Ascending aorta (tissue), 2 donors: ENCODE measurements around the gene C4orf50. TPM values are rescaled to one million over a fixed set of nuclear protein-coding genes. Genes with fewer than 3 reads are reported as not detected.
A peak's percentile ranks its signal among the peaks of the same experiment; 100 is the strongest.

Source experiments
- DNase-seq, 2 donors: peaks; one replicate each; pipeline ENCODE4 v3.0.0-alpha.2; 2019; ENCODE audit warnings: low spot score in 2 of 2
- H3K27ac ChIP-seq, 2 donors: fragments of 200-600 bp; sonication (generic); one replicate each; pipeline ENCODE4 v1.5.1; 2016 to 2017; ENCODE audit warnings: mild to moderate bottlenecking in 1 of 2
- H3K27me3 ChIP-seq: fragments of 200-600 bp; sonication (generic); one replicate; pipeline ENCODE4 v1.5.1; 2017
- H3K36me3 ChIP-seq, 2 donors: fragments of 200-600 bp; sonication (generic); one replicate each; pipeline ENCODE4 v1.5.1; 2016
- H3K4me1 ChIP-seq, 2 donors: fragments of 200-600 bp; sonication (generic); one replicate each; pipeline ENCODE4 v1.5.1; 2016 to 2017; ENCODE audit warnings: mild to moderate bottlenecking in 1 of 2
- H3K4me3 ChIP-seq, 2 donors: fragments of 200-600 bp; sonication (generic); one replicate each; pipeline ENCODE4 v1.5.1; 2016 to 2017; ENCODE audit warnings: mild to moderate bottlenecking in 1 of 2
- H3K9me3 ChIP-seq, 2 donors: fragments of 200-600 bp; sonication (generic); one replicate each; pipeline ENCODE4 v1.5.1; 2016
- CTCF ChIP-seq, 3 experiments: fragments of 200-600 bp in 2 of 3; fragments of 450-650 bp in 1 of 3; sonication (generic) in 2 of 3; IDR thresholded peaks; one replicate each; pipeline ENCODE4 v1.5.1; 2016 to 2019; ENCODE audit warnings: antibody characterized with exemption in 3 of 3, mild to moderate bottlenecking in 1 of 3, moderate library complexity in 1 of 3
- intact Hi-C: fragments of 100-400 bp; cut with DNase I; formaldehyde crosslinking; loops from one replicate; pipeline ENCODE4 v1.15.1; 2023
- total RNA-seq: library from RNA; depleted of rRNA; stranded (reverse); fragments of >200 nt; gene quantifications from one replicate; pipeline ENCODE4 v1.1.0, GENCODE V29; 2016

The C4orf50 gene
- total RNA-seq, 1 donor from 2014 or later, result not detected

- TF ChIP-seq CTCF (IDR thresholded peaks at IDR 0.05), result no peak
- Histone ChIP-seq H3K4me1 (no peaks in the 10 kb centered on the region), H3K27me3 (no peaks in the 10 kb centered on the region), H3K9me3 (peaks cover 0 to 8% of the 10 kb centered on the region in 2 donors), H3K4me3 (no peak overlapping the region), H3K36me3 (no peaks in the 10 kb centered on the region), H3K27ac (no peak overlapping the region)
- peak in 1 of 2 donors; percentile 52 for DNase-seq
- intact Hi-C loops, result no loop called here
Observed at GRCh38 chr4:5982156-5982973, 35.9 kb downstream of the C4orf50 start.

DNA sequence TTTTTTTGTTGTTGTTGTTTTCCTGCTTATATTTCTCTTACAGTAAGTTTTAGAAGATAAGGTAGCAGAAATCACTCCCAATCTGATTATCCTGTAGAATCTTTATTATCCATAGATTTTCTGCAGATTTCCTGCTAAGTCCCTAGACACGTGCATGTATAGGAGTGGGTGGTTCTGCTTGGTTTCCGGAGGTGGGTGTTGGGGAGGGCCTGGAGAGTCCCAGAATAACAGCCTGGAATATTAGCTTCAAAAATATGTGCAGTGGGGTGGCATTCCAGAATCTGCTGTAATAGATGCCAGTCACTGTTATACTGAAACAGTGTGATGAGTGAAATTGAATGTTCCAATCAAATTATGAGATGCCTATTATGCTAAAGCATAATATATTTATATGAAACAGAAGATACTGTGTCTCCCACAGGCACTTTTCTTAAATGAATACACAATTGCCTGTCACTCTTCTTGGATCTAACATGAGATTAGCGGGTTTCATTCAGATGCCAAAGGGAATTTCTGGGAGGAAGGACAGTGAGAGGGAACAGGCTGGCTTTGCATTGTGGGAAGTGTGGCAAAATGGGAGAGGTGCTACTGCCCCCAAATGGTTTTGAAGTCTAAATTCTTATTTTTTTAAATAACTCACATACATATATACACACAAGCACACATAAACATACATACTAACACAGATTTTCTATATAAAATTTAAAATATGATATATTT lies 37.6 kb downstream of the C4orf50 start:
- intact Hi-C loops, result no loop called here
- DNase-seq, result no peak
- no peak overlapping the region for H3K27ac ChIP-seq
- no peaks in the 10 kb centered on the region for H3K27me3 ChIP-seq
- H3K36me3 ChIP-seq, result no peaks in the 10 kb centered on the region
- peaks cover 0 to 8% of the 10 kb centered on the region in 2 donors for H3K9me3 ChIP-seq
- TF ChIP-seq CTCF (IDR thresholded peaks at IDR 0.05), result no peak
- no peak overlapping the region for H3K4me3 ChIP-seq
- no peaks in the 10 kb centered on the region for H3K4me1 ChIP-seq

DNA sequence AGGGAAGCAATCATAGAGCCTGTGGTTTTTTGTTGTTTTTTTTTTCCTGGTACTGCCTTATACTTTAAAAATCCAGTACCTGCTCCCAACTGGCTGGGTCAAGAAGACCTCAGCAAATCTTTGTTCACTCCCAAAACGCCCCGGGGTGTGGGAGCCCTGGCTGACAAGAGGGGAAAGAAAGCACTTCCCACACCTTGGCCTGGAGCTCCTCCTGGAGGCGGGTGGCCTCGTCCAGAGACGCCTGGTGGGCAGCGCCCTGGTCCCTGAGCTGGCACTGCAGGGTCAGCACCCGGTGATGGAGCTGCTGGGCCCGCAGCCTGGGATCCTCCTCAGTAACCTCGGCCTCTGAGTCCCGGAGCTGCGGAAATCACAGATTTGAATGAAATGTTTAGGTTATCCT lies 38.2 kb downstream of the C4orf50 start:
- no peak for TF ChIP-seq CTCF (IDR thresholded peaks at IDR 0.05)
- H3K27ac ChIP-seq, result no peak overlapping the region
- DNase-seq, result peak in 1 of 2 donors; percentile 21

DNA sequence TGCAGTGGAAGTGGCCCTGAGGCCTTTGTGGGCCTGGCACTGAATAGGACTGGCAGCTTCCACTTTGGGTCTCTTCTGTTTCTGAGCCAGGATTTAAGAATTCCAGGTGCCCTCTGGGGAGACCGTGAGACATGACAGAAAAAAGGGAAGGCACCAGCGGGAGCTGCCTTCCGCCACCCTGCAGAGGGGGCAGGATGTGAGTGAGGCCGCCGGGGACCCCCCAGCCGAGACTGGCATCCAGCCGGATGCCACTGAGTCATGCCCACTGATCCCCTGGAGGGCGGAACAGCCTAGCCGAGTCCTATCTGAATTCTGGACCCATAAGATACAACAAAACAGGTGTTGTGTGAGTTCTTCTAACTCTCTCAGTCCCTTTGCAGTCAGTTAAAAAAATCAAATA lies 41.3 kb downstream of the C4orf50 start:
- H3K4me1 ChIP-seq, result no peaks in the 10 kb centered on the region
- DNase-seq, result peak in 1 of 2 donors; percentile 40
- H3K36me3 ChIP-seq, result no peaks in the 10 kb centered on the region
- intact Hi-C loops, result no loop called here
- H3K27ac ChIP-seq, result no peak overlapping the region
- TF ChIP-seq CTCF (IDR thresholded peaks at IDR 0.05), result no peak
- H3K4me3 ChIP-seq, result no peak overlapping the region
- no peaks in the 10 kb centered on the region for H3K9me3 ChIP-seq
- H3K27me3 ChIP-seq, result no peaks in the 10 kb centered on the region

More for the DNA sequence above, 38.2 kb downstream of the C4orf50 start:
- no peaks in the 10 kb centered on the region for H3K36me3 ChIP-seq
- H3K4me1 ChIP-seq, result no peaks in the 10 kb centered on the region
- no peaks in the 10 kb centered on the region for H3K27me3 ChIP-seq
- peaks cover 0 to 7% of the 10 kb centered on the region in 2 donors for H3K9me3 ChIP-seq
- intact Hi-C loops, result no loop called here
- no peak overlapping the region for H3K4me3 ChIP-seq

DNA sequence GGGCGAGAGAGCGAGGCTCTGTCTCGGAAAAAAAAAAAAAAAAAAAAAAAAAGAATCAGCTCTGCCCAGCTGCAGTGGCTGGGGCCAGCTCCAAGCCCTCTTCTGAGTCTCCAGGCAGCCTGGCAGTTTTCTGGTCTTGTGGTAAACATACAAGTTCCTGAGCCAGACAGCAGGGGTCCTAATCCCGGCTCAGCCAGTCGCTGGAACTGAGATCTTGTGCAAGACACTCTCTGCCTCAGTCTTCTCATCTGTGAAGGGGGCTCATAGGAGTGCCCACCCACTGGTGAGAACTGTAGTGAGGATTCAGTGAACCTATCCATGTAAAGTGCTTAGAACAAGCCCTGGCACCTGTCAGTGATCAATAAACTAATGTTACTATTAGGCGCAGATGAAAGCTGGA lies 41.8 kb downstream of the C4orf50 start:
- Histone ChIP-seq H3K9me3 (no peaks in the 10 kb centered on the region), H3K4me1 (no peaks in the 10 kb centered on the region), H3K27me3 (no peaks in the 10 kb centered on the region), H3K36me3 (no peaks in the 10 kb centered on the region), H3K27ac (no peak overlapping the region), H3K4me3 (no peak overlapping the region)
- peak in 1 of 2 donors; percentile 52 for DNase-seq
- intact Hi-C loops, result no loop called here
- no peak for TF ChIP-seq CTCF (IDR thresholded peaks at IDR 0.05)
